ENCODE results near the gene ARRDC1. TPM values are rescaled to one million over a fixed set of nuclear protein-coding genes. Genes with fewer than 3 reads are reported as not detected.
A peak's percentile ranks its signal among the peaks of the same experiment; 100 is the strongest.

Gene ARRDC1
- total and polyA plus RNA-seq, 9 of the 15 experiments (the other 6 are each of a cell fraction or from before 2014, with no cell fraction given) = 0.21 to 45.3 (median 18.6) TPM

GRCh38 chr9:137590123-137590468, 15.4 kb upstream of the ARRDC1 start (continued):
- TF ChIP-seq PREB (CRISPR knock-in tag; IDR thresholded peaks at IDR 0.05) (no peak), CBX2 (IDR thresholded peaks at IDR 0.05; ENCODE audit: insufficient read depth, low read length, poor library complexity, severe bottlenecking) (no peak), CBFA2T2 (conservative IDR thresholded peaks at IDR 0.05) (no peak), ZSCAN32 (CRISPR knock-in tag; IDR thresholded peaks at IDR 0.05) (no peak), ZFP1 (CRISPR knock-in tag; IDR thresholded peaks at IDR 0.05) (no peak), UBTF (IDR thresholded peaks at IDR 0.05; ENCODE audit: borderline replicate concordance in 1 of 2, low read depth in 2 of 2, low read length in 2 of 2) (no peak), FOXA3 (CRISPR knock-in tag; conservative IDR thresholded peaks at IDR 0.05 in 1 of 2, IDR thresholded peaks at IDR 0.05 in 1 of 2) (no peak), POLR2G (IDR thresholded peaks at IDR 0.05; ENCODE audit: low read depth, low read length) (peak; percentile 11; the same call in 1 of the 2 replicates), IRF1 (CRISPR knock-in tag; IDR thresholded peaks at IDR 0.05; ENCODE audit: borderline replicate concordance) (no peak)

All from K562 (cell line).